Stomach (tissue), 9 donors: ENCODE data around the gene GLRX2. TPM values are rescaled to one million over a fixed set of nuclear protein-coding genes. Genes with fewer than 3 reads are reported as not detected.
"Not testable (repeated sequence)": the region's sequence is repeated elsewhere in the genome, so short reads cannot be mapped to it uniquely, and the experiment has no call there.

ENCODE experiments used
- DNase-seq, 2 donors: peaks; one replicate each; pipeline versions ENCODE4 v3.0.0 to v3.0.0-alpha.2; 2013 to 2019
- H3K27ac ChIP-seq, 5 donors: fragments of 200-600 bp in 4 of 5; sonication (generic) in 4 of 5; one replicate each; pipeline ENCODE4 v1.5.1; 2013 to 2019; ENCODE audit warnings: mild to moderate bottlenecking in 1 of 5, moderate library complexity in 1 of 5
- H3K27me3 ChIP-seq, 3 donors: fragments of 200-600 bp; sonication (generic); one replicate each; pipeline ENCODE4 v1.5.1; 2017 to 2019; ENCODE audit warnings: mixed run types in 1 of 3
- H3K36me3 ChIP-seq, 4 donors: fragments of 200-600 bp; sonication (generic); 1 replicate in 3 of 4; 2 replicates in 1 of 4; pipeline ENCODE4 v1.5.1; 2016 to 2019
- H3K4me1 ChIP-seq, 4 donors: fragments of 200-600 bp; sonication (generic); one replicate each; pipeline ENCODE4 v1.5.1; 2016 to 2019
- H3K4me3 ChIP-seq, 4 donors: fragments of 200-600 bp; sonication (generic) in 3 of 4; one replicate each; pipeline ENCODE4 v1.5.1; 2016 to 2019; ENCODE audit warnings: mild to moderate bottlenecking in 1 of 4
- H3K9me3 ChIP-seq, 4 donors: fragments of 200-600 bp; sonication (generic); one replicate each; pipeline ENCODE4 v1.5.1; 2016 to 2019
- CTCF ChIP-seq, 7 experiments: fragments of 450-650 bp in 4 of 7; fragments of 200-600 bp in 3 of 7; sonication (generic) in 3 of 7; IDR thresholded peaks; one replicate each; pipeline ENCODE4 v1.5.1; 2016 to 2019; ENCODE audit warnings: antibody characterized with exemption in 7 of 7, control low read depth in 2 of 7, mild to moderate bottlenecking in 1 of 7
- EP300 ChIP-seq: sonication (generic); formaldehyde crosslinking; IDR thresholded peaks from one replicate; pipeline ENCODE4 v1.6.1; 2017; ENCODE audit warnings: antibody characterized with exemption
- POLR2A ChIP-seq, 4 donors: fragments of 450-650 bp; IDR thresholded peaks; one replicate each; pipeline ENCODE4 v1.6.1; 2016; ENCODE audit warnings: antibody characterized with exemption in 4 of 4, control low read depth in 2 of 4, mild to moderate bottlenecking in 1 of 4, moderate library complexity in 1 of 4
- POLR2AphosphoS5 ChIP-seq, 3 donors: sonication (generic); formaldehyde crosslinking; IDR thresholded peaks; one replicate each; pipeline ENCODE4 v1.6.1; 2016; ENCODE audit warnings: antibody characterized with exemption in 3 of 3
- WGBS, 5 donors: extraction: QIAGEN DNeasy Blood & Tissue Kit in 3 of 5; methylation state at CpG; one replicate each; pipeline versions ENCODE4 v1.1.5 to v1.1.7; 2013 to 2018; 5-methylcytosine and 5-hydroxymethylcytosine counted together
- intact Hi-C: fragments of 100-400 bp; cut with DNase I; formaldehyde crosslinking; loops from one replicate; pipeline ENCODE4 v1.15.1; 2023; ENCODE audit warnings: low total_unique reads
- polyA plus RNA-seq, 3 donors: library from polyadenylated mRNA; stranded (reverse); fragments of 200-250 nt; gene quantifications; one replicate each; pipeline ENCODE4 v1.2.3, GENCODE V29; 2013
- small RNA-seq, 4 donors: library from RNA; depleted of rRNA; stranded (forward); fragments of <200 nt; gene quantifications; one replicate each; pipeline ENCODE3, GENCODE V24; 2016
- total RNA-seq, 5 donors: library from RNA; depleted of rRNA; stranded (reverse); fragments of >200 nt; gene quantifications; one replicate each; pipeline versions ENCODE4 v1.1.0 to v1.2.3, GENCODE V29; 2014 to 2016
- donor health status: healthy with polysubstance abuse.
- donor health status: Bipolar disorder and iron deficiency.
- donor health status: healthy.

The GLRX2 gene
- total and polyA plus RNA-seq, 8 donors: 1.2 to 18.7 (median 5.8) TPM

- Histone ChIP-seq H3K4me1 (peaks cover 14 to 34% (median 18%) of the 10 kb centered on the region in 4 donors), H3K9me3 (no peaks in the 10 kb centered on the region), H3K36me3 (peaks cover 5 to 20% (median 19%) of the 10 kb centered on the region in 4 donors), H3K4me3 (no peak overlapping the region), H3K27me3 (no peaks in the 10 kb centered on the region), H3K27ac (no peak overlapping the region)
- DNase-seq: no peak
- 85 to 88% (median 87%) methylated on average over 4 of the region's 4 CpGs for WGBS, 5 donors
- intact Hi-C loops: loop anchor here (10.0 kb wide), 1 partner anchor 51 kb away; the partner anchor contains the start of gene GLRX2
- no peak for TF ChIP-seq POLR2AphosphoS5 (IDR thresholded peaks at IDR 0.05)
- no peak for TF ChIP-seq CTCF (IDR thresholded peaks at IDR 0.05)
- TF ChIP-seq EP300: no peak
- no peak for TF ChIP-seq POLR2A (IDR thresholded peaks at IDR 0.05)
Measured at GRCh38 chr1:193054169-193054675, 51.0 kb downstream of the GLRX2 start.

GRCh38 chr1:193048913-193049312 lies 56.3 kb downstream of the GLRX2 start:
- intact Hi-C loops, H3K27me3 ChIP-seq, H3K9me3 ChIP-seq, H3K4me3 ChIP-seq, H3K27ac ChIP-seq, H3K4me1 ChIP-seq, DNase-seq: not testable (repeated sequence)
- WGBS, 5 donors: 92 to 97% (median 96%) methylated on average over 5 of the region's 5 CpGs
- H3K36me3 ChIP-seq: peaks cover 11 to 59% (median 47%) of the 10 kb centered on the region in 4 donors

Small RNA genes within 50 kb of the gene (small RNA-seq; reads per million reads assigned to genes)
- 0 reads per million in 4 donors for gene MIR1278
- gene SCARNA18B: 0 reads per million in 4 donors

Other genes with a start within 250 kb of the GLRX2 start
- gene UCHL5, start 46.1 kb downstream of the GLRX2 start, total RNA-seq: 10 to 100 TPM in 4 of 5 donors, 1 to 10 TPM in 1; 8.7 to 69.8 (median 25.9) TPM
- gene UCHL5, start 46.1 kb downstream of the GLRX2 start, polyA plus RNA-seq: 10 to 100 TPM; 12.7 to 23.8 (median 16.9) TPM
- gene RO60, start 45.8 kb downstream of the GLRX2 start, total RNA-seq: 100 to 1,000 TPM in 1 of 5 donors, 10 to 100 TPM in 4; 34.2 to 155 (median 79.9) TPM
- 1 to 10 TPM; 2.6 to 8.5 (median 3.7) TPM for gene RO60, start 45.8 kb downstream of the GLRX2 start, polyA plus RNA-seq
- 10 to 100 TPM in 4 of 5 donors, 1 to 10 TPM in 1; 6.7 to 75.9 (median 29.9) TPM for gene CDC73, start 16.6 kb upstream of the GLRX2 start, total RNA-seq
- 10 to 100 TPM in 1 of 3 donors, 1 to 10 TPM in 2; 7.1 to 11.9 (median 9.6) TPM for gene CDC73, start 16.6 kb upstream of the GLRX2 start, polyA plus RNA-seq
- gene B3GALT2, start 81.2 kb upstream of the GLRX2 start, total RNA-seq: 1 to 10 TPM in 1 of 5 donors, under 1 TPM in 3, not detected in 1; 0.14 to 3.1 (median 0.51) TPM
- gene B3GALT2, start 81.2 kb upstream of the GLRX2 start, polyA plus RNA-seq: 1 to 10 TPM in 1 of 3 donors, under 1 TPM in 2; 0.13 to 1.4 (median 0.37) TPM